ENCODE data around the gene SACS. TPM values are rescaled to one million over a fixed set of nuclear protein-coding genes. Genes with fewer than 3 reads are reported as not detected.

SACS gene
- total and polyA plus RNA-seq, 12 donors, result 4.7 to 44.5 (median 20.0) TPM

DNA sequence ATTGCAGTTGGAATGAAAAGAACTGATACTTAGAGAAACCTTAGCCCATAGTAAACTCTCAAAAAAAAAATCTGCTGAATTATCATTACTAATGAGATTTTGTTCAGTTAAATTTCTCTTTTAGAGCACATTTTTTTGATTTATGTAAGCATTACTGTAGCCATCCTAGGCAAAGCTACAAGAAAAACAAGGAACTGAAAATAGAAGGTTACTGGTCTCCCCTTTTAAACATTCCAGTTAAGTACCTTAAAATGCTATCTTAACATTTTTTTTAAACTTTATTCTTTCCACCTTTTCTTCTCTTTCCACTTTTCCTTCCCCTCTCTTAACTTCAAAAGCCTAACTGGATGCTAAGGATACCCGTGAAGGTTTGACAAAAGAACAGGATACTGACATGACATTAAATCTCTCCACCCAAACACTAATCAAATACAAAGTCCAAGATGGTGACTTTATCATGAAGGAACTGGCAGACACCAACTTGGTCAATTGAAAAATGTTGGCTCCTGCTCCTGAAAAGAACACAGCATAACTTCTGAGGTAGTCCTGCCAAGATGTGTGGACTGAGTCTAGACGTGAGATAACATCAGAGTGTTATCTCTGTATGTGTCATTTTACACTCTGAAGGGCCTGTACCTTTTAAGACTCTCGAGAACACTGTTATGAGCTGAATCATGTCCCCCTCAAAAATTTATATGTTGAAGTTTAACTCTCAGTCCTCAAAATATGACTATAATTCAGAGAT is 29.5 kb upstream of the SACS start:
- WGBS, 2 donors, result 52 to 55% methylated on average over 3 of the region's 3 CpGs
- ATAC-seq, result no peak

DNA sequence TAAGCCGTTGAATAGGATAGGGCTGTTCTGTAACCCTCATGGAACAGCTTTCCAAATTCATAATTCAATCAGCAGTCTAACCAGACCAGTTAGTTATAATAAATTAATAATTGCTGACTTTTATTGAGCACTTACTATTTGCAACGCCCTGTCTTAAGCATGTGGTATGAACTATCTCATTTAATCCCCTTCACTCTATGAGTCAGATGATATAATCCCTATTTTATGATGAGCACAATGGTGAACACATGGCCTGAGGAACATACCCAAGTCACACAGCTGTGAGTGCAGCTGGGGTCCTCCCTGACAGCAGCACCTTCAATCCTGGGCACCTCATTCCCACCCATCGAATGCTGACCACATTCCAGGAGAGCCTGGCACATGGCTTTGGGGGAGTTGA is 28.0 kb upstream of the SACS start:
- Histone ChIP-seq H3K36me3 (no peaks in the 10 kb centered on the region), H3K9me3 (no peaks in the 10 kb centered on the region), H3K4me1 (peaks cover 0 to 39% (median 7%) of the 10 kb centered on the region in 9 donors), H3K27me3 (no peaks in the 10 kb centered on the region), H3K27ac (no peak overlapping the region), H3K4me3 (no peak overlapping the region)
- TF ChIP-seq, protein P1, sequence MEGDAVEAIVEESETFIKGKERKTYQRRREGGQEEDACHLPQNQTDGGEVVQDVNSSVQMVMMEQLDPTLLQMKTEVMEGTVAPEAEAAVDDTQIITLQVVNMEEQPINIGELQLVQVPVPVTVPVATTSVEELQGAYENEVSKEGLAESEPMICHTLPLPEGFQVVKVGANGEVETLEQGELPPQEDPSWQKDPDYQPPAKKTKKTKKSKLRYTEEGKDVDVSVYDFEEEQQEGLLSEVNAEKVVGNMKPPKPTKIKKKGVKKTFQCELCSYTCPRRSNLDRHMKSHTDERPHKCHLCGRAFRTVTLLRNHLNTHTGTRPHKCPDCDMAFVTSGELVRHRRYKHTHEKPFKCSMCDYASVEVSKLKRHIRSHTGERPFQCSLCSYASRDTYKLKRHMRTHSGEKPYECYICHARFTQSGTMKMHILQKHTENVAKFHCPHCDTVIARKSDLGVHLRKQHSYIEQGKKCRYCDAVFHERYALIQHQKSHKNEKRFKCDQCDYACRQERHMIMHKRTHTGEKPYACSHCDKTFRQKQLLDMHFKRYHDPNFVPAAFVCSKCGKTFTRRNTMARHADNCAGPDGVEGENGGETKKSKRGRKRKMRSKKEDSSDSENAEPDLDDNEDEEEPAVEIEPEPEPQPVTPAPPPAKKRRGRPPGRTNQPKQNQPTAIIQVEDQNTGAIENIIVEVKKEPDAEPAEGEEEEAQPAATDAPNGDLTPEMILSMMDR (IDR thresholded peaks at IDR 0.05), result no peak
- intact Hi-C loops (cut with DNase I), result loop anchor here in 6 of 10 donors (5.0 to 10.0 kb wide), 6 partner anchors 103 to 416 kb away; partner anchors contain the start of gene TNFRSF19 (in 1 of the 6)
- ATAC-seq, result no peak
- 87 to 90% methylated on average over 3 of the region's 3 CpGs for WGBS, 2 donors
- DNase-seq, result no peak

More for the DNA sequence above, 29.5 kb upstream of the SACS start:
- DNase-seq, result no peak
- intact Hi-C loops (cut with DNase I), result loop anchor here in 6 of 10 donors (5.0 to 10.0 kb wide), 6 partner anchors 102 to 414 kb away; partner anchors contain the start of gene TNFRSF19 (in 1 of the 6)
- Histone ChIP-seq H3K36me3 (no peaks in the 10 kb centered on the region), H3K4me3 (no peak overlapping the region), H3K9me3 (no peaks in the 10 kb centered on the region), H3K4me1 (peaks cover 8 to 48% (median 15%) of the 10 kb centered on the region in 9 donors), H3K27me3 (no peaks in the 10 kb centered on the region), H3K27ac (no peak overlapping the region)
- TF ChIP-seq, protein P1 (IDR thresholded peaks at IDR 0.05), result no peak

DNA sequence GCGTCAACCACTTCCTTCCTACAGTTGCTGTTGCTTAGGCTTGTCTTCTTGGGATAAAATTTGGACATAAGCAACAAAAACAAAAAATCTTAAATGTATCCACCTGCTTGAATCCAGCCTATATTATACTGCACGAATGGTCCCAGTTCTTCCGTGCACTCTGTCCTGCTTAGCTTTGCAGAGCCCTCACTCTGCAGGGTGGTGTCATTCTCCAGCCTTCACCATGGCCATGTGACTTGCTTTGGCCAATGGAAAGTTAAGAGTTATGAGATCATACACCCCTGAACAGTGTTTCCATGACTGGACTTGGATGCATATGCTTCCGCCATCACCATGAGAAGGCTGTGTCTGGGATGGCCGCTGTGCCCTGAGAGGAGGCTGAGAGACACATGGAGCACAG is 27.4 kb upstream of the SACS start:
- H3K9me3 ChIP-seq, result no peaks in the 10 kb centered on the region
- no peaks in the 10 kb centered on the region for H3K27me3 ChIP-seq
- TF ChIP-seq, protein P1 (IDR thresholded peaks at IDR 0.05), result no peak
- WGBS, 2 donors, result 91 to 97% methylated on average over 5 of the region's 5 CpGs
- no peaks in the 10 kb centered on the region for H3K36me3 ChIP-seq
- intact Hi-C loops (cut with DNase I), result loop anchor here in 6 of 10 donors (5.0 to 10.0 kb wide), 6 partner anchors 104 to 416 kb away; partner anchors contain the start of gene TNFRSF19 (in 1 of the 6)
- H3K27ac ChIP-seq, result no peak overlapping the region
- no peak overlapping the region for H3K4me3 ChIP-seq
- H3K4me1 ChIP-seq, result peaks cover 0 to 34% (median 4%) of the 10 kb centered on the region in 9 donors
- no peak for ATAC-seq
- no peak for DNase-seq

DNA sequence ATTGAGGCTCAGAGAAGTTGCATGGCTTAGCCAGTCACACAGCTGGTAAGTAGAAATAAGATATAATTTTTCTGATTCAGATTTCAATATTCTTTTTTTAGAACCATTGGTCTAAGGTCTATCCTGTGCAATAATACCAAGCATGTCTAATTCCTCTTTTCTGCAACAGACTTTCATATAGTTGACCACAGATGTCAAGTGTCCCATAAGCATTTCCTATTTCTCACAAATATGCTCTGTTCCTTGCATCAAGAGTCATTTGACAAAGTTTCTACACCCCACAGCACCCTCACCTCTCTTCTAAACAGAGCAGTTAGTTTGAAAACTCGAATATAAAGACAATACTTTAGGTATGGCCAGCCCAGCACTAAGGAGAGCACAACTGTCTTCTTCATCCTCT is 26.8 kb upstream of the SACS start:
- no peak overlapping the region for H3K4me3 ChIP-seq
- TF ChIP-seq, protein P1 (IDR thresholded peaks at IDR 0.05), result no peak
- H3K9me3 ChIP-seq, result no peaks in the 10 kb centered on the region
- intact Hi-C loops (cut with DNase I), result loop anchor here in 6 of 10 donors (5.0 to 10.0 kb wide), 6 partner anchors 104 to 417 kb away; partner anchors contain the start of gene TNFRSF19 (in 1 of the 6)
- no peaks in the 10 kb centered on the region for H3K36me3 ChIP-seq
- WGBS, 2 donors, result 71 to 80% methylated on average over 1 of the region's 1 CpG
- ATAC-seq, result no peak
- no peak overlapping the region for H3K27ac ChIP-seq
- no peaks in the 10 kb centered on the region for H3K27me3 ChIP-seq
- H3K4me1 ChIP-seq, result peaks cover 0 to 31% (median 0%) of the 10 kb centered on the region in 9 donors
- DNase-seq, result no peak
